Fibroblast of the aortic adventitia (primary cell): Measurements from ENCODE around the gene WHRN. TPM values are rescaled to one million over a fixed set of nuclear protein-coding genes. Genes with fewer than 3 reads are reported as not detected.

Source experiments
- DNase-seq: peaks from one replicate; pipeline ENCODE4 v3.0.0-alpha.2; 2010; ENCODE audit warnings: low read depth
- H3K4me3 ChIP-seq: 2 replicates; pipeline ENCODE4 v1.5.1; 2011; ENCODE audit warnings: low read depth, mild to moderate bottlenecking, control low read depth, low read length, moderate library complexity
- total RNA-seq: library from RNA; depleted of rRNA; stranded (reverse); fragments of >200 nt; gene quantifications from 2 replicates; pipeline ENCODE4 v1.2.3, GENCODE V29; 2012; ENCODE audit warnings: low replicate concordance
- TF ChIP-seq, protein P1 (sequence below): IDR thresholded peaks from 2 replicates; pipeline ENCODE4 v1.5.1; 2011; ENCODE audit warnings: mild to moderate bottlenecking, low read length, control low read depth, inconsistent platforms; ENCODE audit not compliant: insufficient read depth

WHRN gene
- total RNA-seq, 1 donor: 2.1 TPM

DNA sequence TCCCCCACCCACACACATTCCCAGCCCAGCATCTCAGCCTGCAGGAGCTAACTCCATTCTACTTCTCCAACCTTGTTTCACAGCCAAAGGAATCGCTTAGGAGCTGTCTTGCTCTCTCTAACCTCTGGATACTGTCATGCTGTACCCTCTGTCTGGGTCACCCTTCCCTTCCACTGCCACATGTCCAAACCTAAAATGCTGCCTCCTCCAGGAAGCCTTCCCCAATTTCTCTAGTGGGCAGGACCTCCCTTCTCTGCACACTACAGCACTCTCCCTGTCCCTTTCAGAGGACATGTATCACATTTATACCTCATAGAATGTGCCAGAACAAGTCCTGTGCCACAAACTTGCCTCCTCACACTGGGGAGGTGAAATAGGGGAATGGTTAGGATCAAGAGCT, 30.8 kb downstream of the WHRN start:
- no peak overlapping the region for H3K4me3 ChIP-seq
- TF ChIP-seq, protein P1, sequence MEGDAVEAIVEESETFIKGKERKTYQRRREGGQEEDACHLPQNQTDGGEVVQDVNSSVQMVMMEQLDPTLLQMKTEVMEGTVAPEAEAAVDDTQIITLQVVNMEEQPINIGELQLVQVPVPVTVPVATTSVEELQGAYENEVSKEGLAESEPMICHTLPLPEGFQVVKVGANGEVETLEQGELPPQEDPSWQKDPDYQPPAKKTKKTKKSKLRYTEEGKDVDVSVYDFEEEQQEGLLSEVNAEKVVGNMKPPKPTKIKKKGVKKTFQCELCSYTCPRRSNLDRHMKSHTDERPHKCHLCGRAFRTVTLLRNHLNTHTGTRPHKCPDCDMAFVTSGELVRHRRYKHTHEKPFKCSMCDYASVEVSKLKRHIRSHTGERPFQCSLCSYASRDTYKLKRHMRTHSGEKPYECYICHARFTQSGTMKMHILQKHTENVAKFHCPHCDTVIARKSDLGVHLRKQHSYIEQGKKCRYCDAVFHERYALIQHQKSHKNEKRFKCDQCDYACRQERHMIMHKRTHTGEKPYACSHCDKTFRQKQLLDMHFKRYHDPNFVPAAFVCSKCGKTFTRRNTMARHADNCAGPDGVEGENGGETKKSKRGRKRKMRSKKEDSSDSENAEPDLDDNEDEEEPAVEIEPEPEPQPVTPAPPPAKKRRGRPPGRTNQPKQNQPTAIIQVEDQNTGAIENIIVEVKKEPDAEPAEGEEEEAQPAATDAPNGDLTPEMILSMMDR: no peak
- DNase-seq: no peak

DNA sequence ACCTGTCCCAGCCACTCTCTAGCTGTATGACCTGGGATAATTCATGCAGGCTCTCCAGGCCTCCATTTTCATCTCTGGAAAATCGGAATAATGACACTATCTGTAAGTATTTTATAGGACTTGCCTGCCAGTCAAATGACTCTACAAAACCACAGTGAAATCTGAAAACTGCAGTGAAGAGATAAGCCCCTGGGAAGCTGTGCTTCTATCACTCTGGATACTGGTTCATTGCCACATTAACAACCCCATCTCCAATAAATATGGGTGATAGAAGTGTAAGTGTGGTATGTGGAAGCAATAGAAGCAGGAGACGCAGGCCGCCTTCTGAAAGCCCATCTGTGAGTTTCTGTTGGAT, 31.8 kb downstream of the WHRN start:
- TF ChIP-seq, protein P1: no peak
- H3K4me3 ChIP-seq: no peak overlapping the region
- no peak for DNase-seq

DNA sequence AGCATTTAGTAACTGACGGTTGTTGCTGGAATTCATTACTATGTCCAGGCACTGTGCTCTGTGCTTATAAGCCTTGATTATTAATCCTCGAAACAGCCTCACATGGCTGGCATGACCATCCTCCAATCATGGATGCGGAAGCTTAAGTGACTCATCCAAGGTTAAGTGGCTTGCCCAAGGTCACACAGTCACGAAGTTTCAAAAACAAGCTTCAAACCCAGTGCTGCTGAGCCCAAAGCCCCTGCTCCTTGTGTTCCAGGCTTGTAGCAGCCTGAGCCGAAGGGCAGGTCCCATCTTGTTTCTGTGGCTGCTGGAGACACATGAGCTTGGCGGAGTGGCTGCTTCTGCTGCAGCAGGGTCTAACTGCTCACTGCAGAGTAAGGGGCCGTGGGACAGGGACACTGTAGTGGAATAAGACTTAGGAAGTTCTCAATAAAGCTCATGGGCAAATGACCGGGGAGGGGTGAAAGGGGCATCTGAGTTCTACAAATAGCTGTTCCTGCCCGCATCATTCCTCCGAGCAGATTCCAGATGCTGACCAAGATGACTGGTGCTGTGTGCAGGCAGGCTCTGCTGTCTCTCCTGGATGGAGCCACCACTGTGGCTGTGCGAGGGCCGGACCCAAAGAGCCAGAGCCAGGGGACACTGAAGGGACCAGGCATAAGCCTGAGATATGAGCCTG, 32.4 kb downstream of the WHRN start:
- TF ChIP-seq, protein P1: no peak
- H3K4me3 ChIP-seq: no peak overlapping the region
- no peak for DNase-seq

DNA sequence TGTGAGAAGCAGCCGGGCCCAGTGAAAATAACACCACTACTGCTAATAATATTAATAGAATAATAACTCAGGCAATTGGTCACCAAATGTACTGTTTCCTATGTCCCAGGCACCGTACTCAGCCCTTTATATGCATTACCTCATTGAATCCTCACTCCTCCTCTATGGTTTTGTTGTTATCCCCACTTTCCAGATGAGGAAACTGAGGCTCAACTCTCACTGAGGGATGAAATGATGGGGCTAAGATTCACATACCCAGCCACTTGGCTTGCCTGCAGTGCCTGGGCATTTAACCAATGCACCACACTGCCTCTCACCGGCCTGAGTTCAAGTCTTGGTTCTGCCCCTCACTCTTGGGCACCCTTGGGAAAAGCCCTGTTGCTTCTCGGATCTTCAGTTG, 34.1 kb downstream of the WHRN start:
- no peak overlapping the region for H3K4me3 ChIP-seq
- no peak for DNase-seq
- TF ChIP-seq, protein P1: no peak

DNA sequence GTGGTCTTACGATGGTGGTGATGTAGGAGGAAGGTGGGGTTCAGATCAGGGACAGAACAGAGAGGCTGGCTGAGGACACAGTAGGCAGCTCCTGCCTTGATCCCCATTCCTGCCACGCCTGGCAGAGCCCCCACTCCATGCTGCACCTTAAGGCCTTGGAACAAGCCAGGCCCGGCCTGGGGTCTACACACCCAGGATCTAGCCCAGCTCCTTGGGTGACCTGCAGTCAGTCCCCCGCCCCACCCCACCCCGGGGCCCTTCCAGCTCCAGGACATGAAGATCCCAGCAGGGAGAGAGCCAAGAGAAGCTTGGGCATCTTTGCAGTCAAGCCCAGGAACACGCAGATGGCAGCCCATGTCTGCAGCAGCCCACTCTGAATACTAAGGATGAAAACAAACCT, 34.7 kb downstream of the WHRN start:
- no peak for DNase-seq
- H3K4me3 ChIP-seq: no peak overlapping the region
- TF ChIP-seq, protein P1: no peak

DNA sequence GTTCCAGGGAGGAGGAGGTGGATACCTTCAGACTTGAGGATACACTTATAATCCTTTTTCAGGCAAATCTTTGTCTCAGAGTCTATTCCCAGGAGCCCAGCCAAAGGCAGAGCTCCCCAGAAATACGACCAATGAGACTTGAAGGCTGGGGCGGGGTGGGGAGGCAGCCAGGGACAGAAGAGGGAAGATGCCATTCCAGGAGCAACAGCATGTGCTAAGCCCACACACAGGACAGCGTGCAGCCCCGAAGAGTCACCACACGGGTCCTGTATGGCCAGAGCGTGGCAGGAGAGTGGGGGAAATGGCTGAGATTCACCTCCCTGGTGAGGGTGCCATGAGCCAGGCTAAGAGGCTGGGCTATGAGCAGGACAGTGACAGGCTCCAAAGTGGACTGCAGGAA, 35.2 kb downstream of the WHRN start:
- TF ChIP-seq, protein P1: no peak

DNA sequence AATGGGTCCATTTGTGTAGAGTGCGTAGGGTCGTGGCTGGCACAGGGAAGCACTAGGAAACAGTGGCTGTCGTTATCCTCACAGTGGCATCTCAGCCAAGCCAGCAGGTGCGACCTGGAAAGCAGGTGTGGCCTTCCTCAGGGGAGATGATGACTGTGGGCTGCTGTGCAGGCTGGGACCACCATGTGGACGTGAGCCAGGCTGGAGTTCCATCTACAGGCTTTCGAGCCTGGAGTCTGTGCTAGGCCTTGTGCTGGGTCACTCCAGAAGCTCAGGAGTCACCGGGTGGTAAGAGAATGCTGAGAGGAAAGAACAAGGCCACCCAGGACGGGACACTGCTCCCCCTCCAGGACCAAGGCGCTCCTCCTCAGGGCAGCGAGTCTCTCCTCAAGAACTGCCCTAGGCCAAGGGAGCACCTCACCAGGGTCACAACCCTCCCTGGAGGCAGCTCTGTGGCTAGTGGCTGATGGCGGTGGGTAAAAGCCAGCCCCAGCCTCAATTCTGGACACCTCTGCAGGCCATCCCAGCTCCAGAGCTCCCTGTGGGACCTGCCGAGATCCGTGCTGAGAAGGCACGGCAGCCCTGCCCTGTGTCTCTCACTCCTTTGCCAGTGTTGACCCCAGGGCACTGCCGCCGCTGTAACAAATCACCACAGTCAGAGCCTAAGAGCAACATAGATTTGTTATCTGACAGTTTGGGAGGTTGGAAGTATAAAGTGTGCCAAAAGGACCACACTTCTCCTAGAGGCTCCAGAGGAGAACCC, 36.0 kb downstream of the WHRN start:
- DNase-seq: no peak
- TF ChIP-seq, protein P1: no peak
- H3K4me3 ChIP-seq: no peak overlapping the region

More for the DNA sequence above, 35.2 kb downstream of the WHRN start:
- no peak overlapping the region for H3K4me3 ChIP-seq
- no peak for DNase-seq
